HepG2 (cell line): ENCODE results near the gene GZF1. TPM values are rescaled to one million over a fixed set of nuclear protein-coding genes. Genes with fewer than 3 reads are reported as not detected.

Experiments used
- ATAC-seq: fragments of 200-7000 bp; cut with Tn5 transposase; 3 replicates; pipeline ENCODE4 v1.9.1; 2020; ENCODE audit warnings: mild to moderate bottlenecking, moderate library complexity
- BruUV-seq: library from RNA; stranded (reverse); fragments of 400-500 nt; replicated peaks from 2 replicates; lab custom pipeline; 2021; lab: Mats Ljungman, UMichigan
- CTCF ChIA-PET: fragments of 300-600 bp; formaldehyde crosslinking; extraction: SDS; loops from one replicate; lab custom pipeline; 2021; ENCODE audit warnings: low total read pairs, inconsistent platforms, low intra/inter-chr PET ratio; lab: Yijun Ruan, JAX
- POLR2A ChIA-PET: fragments of 350-600 bp; sonication (Branson Sonifier 250); formaldehyde crosslinking; loops from one replicate; lab custom pipeline; 2020; ENCODE audit warnings: antibody characterized with exemption, inconsistent platforms; lab: Yijun Ruan, JAX
- DNase-seq: peaks from one replicate; pipeline ENCODE4 v3.0.0-alpha.2; 2015; ENCODE audit warnings: low spot score
- FAIRE-seq: peaks from 3 replicates; lab custom pipeline; 2011; peaks lifted over from hg19 to GRCh38; lab: Jason Lieb, UNC
- H2AFZ ChIP-seq: one replicate; pipeline ENCODE4 v1.6.1; 2011; ENCODE audit warnings: low read length, inconsistent platforms
- H3K27ac ChIP-seq: fragments of 300-600 bp; 3 replicates; pipeline ENCODE4 v1.8.0; 2011; ENCODE audit warnings: mixed run types, mild to moderate bottlenecking, mixed read lengths, low read length, inconsistent platforms; ENCODE audit not compliant: insufficient read depth; ENCODE audit errors: extremely low read length
- H3K27me3 ChIP-seq, 2 experiments: fragments of 200-600 bp in 1 of 2; 2 replicates in 1 of 2; 3 replicates in 1 of 2; pipeline versions ENCODE4 v1.6.0 to v1.8.0; 2011; ENCODE audit warnings: low read length in 2 of 2, mild to moderate bottlenecking in 2 of 2, moderate library complexity in 2 of 2, inconsistent platforms in 1 of 2; ENCODE audit not compliant: insufficient read depth in 2 of 2, control insufficient read depth in 1 of 2
- H3K36me3 ChIP-seq, 2 experiments: fragments of 200-600 bp in 1 of 2; replicated peaks in 1 of 2; 2 replicates in 1 of 2; 3 replicates in 1 of 2; pipeline versions ENCODE4 v1.5.1 to v1.8.0; 2011; ENCODE audit warnings: low read length in 2 of 2, inconsistent platforms in 1 of 2; ENCODE audit not compliant: insufficient read depth in 2 of 2, control insufficient read depth in 1 of 2
- H3K4me1 ChIP-seq: 2 replicates; pipeline ENCODE4 v1.5.1; 2012; ENCODE audit warnings: low read length, inconsistent platforms; ENCODE audit not compliant: insufficient read depth
- H3K4me2 ChIP-seq: 2 replicates; pipeline ENCODE4 v1.6.0; 2011; ENCODE audit warnings: low read depth, low read length, inconsistent platforms
- H3K4me3 ChIP-seq, 3 experiments: fragments of 200-600 bp in 1 of 3; sonication (generic), shearing (Covaris generic) in 1 of 3; replicated peaks in 1 of 3; 2 replicates each; pipeline ENCODE4 v1.5.1; 2011 to 2016; ENCODE audit warnings: low read length in 3 of 3, inconsistent platforms in 2 of 3, low read depth in 2 of 3, mild to moderate bottlenecking in 2 of 3, control low read depth in 1 of 3, mixed read lengths in 1 of 3; ENCODE audit not compliant: insufficient read depth in 1 of 3
- H3K79me2 ChIP-seq: one replicate; pipeline ENCODE4 v1.6.1; 2011; ENCODE audit warnings: low read length, inconsistent platforms; ENCODE audit not compliant: insufficient read depth
- H3K9ac ChIP-seq: 2 replicates; pipeline ENCODE4 v1.6.0; 2011; ENCODE audit warnings: mild to moderate bottlenecking, low read depth, low read length, inconsistent platforms; ENCODE audit not compliant: insufficient read depth
- H3K9me3 ChIP-seq: 2 replicates; pipeline ENCODE4 v1.5.1; 2012; ENCODE audit warnings: mild to moderate bottlenecking, low read length
- H4K20me1 ChIP-seq: 2 replicates; pipeline ENCODE4 v1.6.0; 2011; ENCODE audit warnings: inconsistent platforms, mild to moderate bottlenecking, low read length, moderate library complexity; ENCODE audit not compliant: insufficient read depth
- AGO2 ChIP-seq: fragments of 200-400 bp; formaldehyde crosslinking; optimal IDR thresholded peaks from 2 replicates; pipeline ENCODE3; 2017; ENCODE audit warnings: mild to moderate bottlenecking, low read depth, low read length, moderate library complexity
- ATF1 ChIP-seq: IDR thresholded peaks from 2 replicates; pipeline ENCODE4 v1.6.1; 2016; ENCODE audit warnings: mild to moderate bottlenecking, control low read depth
- CHCHD3 ChIP-seq: sonication (generic); formaldehyde crosslinking; IDR thresholded peaks from 2 replicates; pipeline ENCODE4 v1.8.0; 2022; ENCODE audit warnings: mild to moderate bottlenecking, missing genetic modification reagents, moderate library complexity
- MXD3 ChIP-seq: IDR thresholded peaks from 2 replicates; pipeline ENCODE4 v1.6.1; 2016; ENCODE audit warnings: mild to moderate bottlenecking, missing biosample characterization, missing genetic modification reagents
- POLR2A ChIP-seq, 2 experiments: IDR thresholded peaks; 2 replicates each; pipeline ENCODE4 v1.6.1; 2011; ENCODE audit warnings: low read depth in 2 of 2, low read length in 2 of 2, mild to moderate bottlenecking in 1 of 2, moderate library complexity in 1 of 2; ENCODE audit not compliant: insufficient read depth in 1 of 2
- POLR2G ChIP-seq: fragments of 200-400 bp; formaldehyde crosslinking; IDR thresholded peaks from 2 replicates; pipeline ENCODE4 v1.6.1; 2018; ENCODE audit warnings: mild to moderate bottlenecking, low read depth, low read length, moderate library complexity
- RBFOX2 ChIP-seq: fragments of 200-400 bp; formaldehyde crosslinking; IDR thresholded peaks from 2 replicates; pipeline ENCODE4 v1.6.1; 2017; ENCODE audit warnings: low read depth, mild to moderate bottlenecking, low read length
- RBM22 ChIP-seq: fragments of 200-400 bp; formaldehyde crosslinking; optimal IDR thresholded peaks from 2 replicates; pipeline ENCODE3; 2017; ENCODE audit warnings: mild to moderate bottlenecking, low read length, moderate library complexity
- SSRP1 ChIP-seq: IDR thresholded peaks from 2 replicates; pipeline ENCODE4 v1.6.1; 2016; ENCODE audit warnings: control low read depth
- ZBTB38 ChIP-seq: sonication (generic); formaldehyde crosslinking; IDR thresholded peaks from 2 replicates; pipeline ENCODE4 v1.5.1; 2020; ENCODE audit warnings: mild to moderate bottlenecking, missing genetic modification reagents
- ZBTB7A ChIP-seq: sonication (generic); formaldehyde crosslinking; IDR thresholded peaks from 2 replicates; pipeline ENCODE4 v1.8.0; 2022; ENCODE audit warnings: mild to moderate bottlenecking, missing genetic modification reagents
- WGBS: methylation state at CpG from one replicate; pipeline ENCODE4 v1.1.6; 2017; ENCODE audit warnings: low lambda C conversion rate; 5-methylcytosine and 5-hydroxymethylcytosine counted together
- in situ Hi-C: cut with HindIII; loops from 2 replicates; pipeline ENCODE4 v1.10.0; 2017; ENCODE audit warnings: low pct_unique_long_range_greater_than_20kb; ENCODE audit not compliant: extremely low pct_ligation_motif_present
- intact Hi-C: fragments of 100-400 bp; cut with micrococcal nuclease; formaldehyde crosslinking; loops from one replicate; pipeline ENCODE4 v1.10.0; 2022; ENCODE audit not compliant: unreplicated experiment
- polyA plus RNA-seq, 8 experiments: library from polyadenylated mRNA; depleted of rRNA in 3 of 8; stranded (reverse) in 7 of 8; unstranded in 1 of 8; fragments of >200 nt; fragmentation: Illumina TruSeq in 4 of 8; extraction: Trizol in 4 of 8; gene quantifications; 2 replicates each; pipeline versions ENCODE4 v1.2.1 to v1.2.3, GENCODE V29; 2011 to 2016; ENCODE audit warnings: low read depth in 4 of 8, missing spikeins in 1 of 8, mixed read lengths in 1 of 8; ENCODE audit not compliant: insufficient read depth in 1 of 8
- total RNA-seq, 5 experiments: library from RNA; depleted of rRNA; stranded (reverse); fragments of >200 nt; fragmentation: Illumina TruSeq; extraction: Trizol; gene quantifications; 2 replicates each; pipeline ENCODE4 v1.2.3, GENCODE V29; 2016; ENCODE audit warnings: low read depth in 1 of 5

Gene GZF1
- total and polyA plus RNA-seq, 2 of the 13 experiments (the other 11 are each of a cell fraction or from before 2014, with no cell fraction given), result 16.9 to 26.0 TPM

DNA sequence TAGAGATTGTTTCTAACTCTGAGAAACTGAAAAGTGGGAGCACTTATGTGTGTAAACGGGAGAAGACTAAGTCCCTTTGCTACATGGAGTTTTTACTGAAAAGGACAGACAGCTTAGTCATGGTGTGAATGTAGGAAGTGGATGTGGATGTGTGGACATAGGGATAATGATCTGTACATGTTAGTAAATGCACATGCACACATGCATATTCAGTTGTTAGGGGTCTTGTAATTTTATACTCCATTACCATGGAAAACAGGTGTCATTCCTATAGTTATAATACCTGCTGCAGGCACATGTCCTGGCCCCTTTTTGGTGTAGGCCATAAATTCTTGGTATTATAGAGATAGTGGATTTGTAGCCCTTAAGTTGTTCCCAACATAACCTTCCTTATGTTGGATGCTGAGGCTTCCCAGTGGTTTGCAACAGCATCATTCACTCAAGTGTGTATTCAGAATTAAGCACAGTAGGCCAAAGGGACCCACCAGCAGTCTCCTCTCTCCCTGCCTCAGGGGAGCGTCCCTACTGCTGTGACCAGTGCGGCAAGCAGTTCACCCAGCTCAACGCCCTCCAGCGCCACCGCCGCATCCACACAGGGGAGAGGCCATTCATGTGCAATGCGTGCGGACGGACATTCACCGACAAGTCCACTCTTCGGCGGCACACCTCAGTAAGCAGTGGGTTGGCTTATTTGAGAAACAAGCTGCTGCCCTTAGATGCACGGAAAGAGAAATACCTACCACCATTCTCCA lies 7.3 kb downstream of the GZF1 start:
- no TSS peak for BruUV-seq
- Histone ChIP-seq H3K27me3 (no peaks in the 10 kb centered on the region), H3K4me1 (peaks cover 36% of the 10 kb centered on the region), H3K4me2 (no peak overlapping the region), H3K36me3 (peaks cover 42 to 77% of the 10 kb centered on the region in 2 experiments), H3K9ac (no peak overlapping the region), H3K79me2 (peaks cover 40% of the 10 kb centered on the region), H4K20me1 (0 out of 2 replicates have a peak, but pooled peaks cover 4% of the 10 kb centered on the region), H3K4me3 (no peak overlapping the region), H3K9me3 (no peaks in the 10 kb centered on the region)
- ATAC-seq (no peak), FAIRE-seq (peak; percentile 8)
- POLR2A ChIA-PET, result interaction anchor here (1.4 kb wide), 1 partner anchor 19 kb away, joined by 3 read pairs; the partner anchor contains the start of gene NXT1
- TF ChIP-seq ZBTB7A (no peak), RBFOX2 (peak; percentile 37; the same call in 1 of the 2 replicates), POLR2G (0 out of 2 replicates have a peak, but pooled peaks have one; percentile 4), ZBTB38 (peak; percentile 58), POLR2A (IDR thresholded peaks at IDR 0.05; ENCODE audit: insufficient read depth in 1 of 2, low read depth in 2 of 2, low read length in 2 of 2) (peak in 1 of 2 experiments; percentile 23; a peak in 2 of 4 replicates), ATF1 (0 out of 2 replicates have a peak, but pooled peaks have one; percentile 19), CHCHD3 (CRISPR knock-in tag) (no peak), SSRP1 (CRISPR knock-in tag) (peak; percentile 79), RBM22 (peak; percentile 78), MXD3 (CRISPR knock-in tag) (no peak), AGO2 (peak; percentile 73)
- TF ChIP-seq, all 625 proteins: peak for 8
- intact Hi-C loops, result no loop called here
- WGBS, result over 99% methylated on average over 14 of the region's 14 CpGs
- in situ Hi-C loops, result no loop called here
- H2AFZ ChIP-seq, result no peak overlapping the region
- H3K27ac ChIP-seq, result no peak overlapping the region
- CTCF ChIA-PET, result no interaction called here
- no peak for DNase-seq
